OCI-M1 (cell line): Measurements from ENCODE around the gene DUSP1.
A peak's percentile ranks its signal among the peaks of the same experiment; 100 is the strongest.
"Not testable (repeated sequence)": the region's sequence is repeated elsewhere in the genome, so short reads cannot be mapped to it uniquely, and the experiment has no call there.

Experiments used
- DNase-seq: peaks from one replicate; lab custom pipeline; 2025; lab: John Stamatoyannopoulos, UW

The DUSP1 gene, protein sequence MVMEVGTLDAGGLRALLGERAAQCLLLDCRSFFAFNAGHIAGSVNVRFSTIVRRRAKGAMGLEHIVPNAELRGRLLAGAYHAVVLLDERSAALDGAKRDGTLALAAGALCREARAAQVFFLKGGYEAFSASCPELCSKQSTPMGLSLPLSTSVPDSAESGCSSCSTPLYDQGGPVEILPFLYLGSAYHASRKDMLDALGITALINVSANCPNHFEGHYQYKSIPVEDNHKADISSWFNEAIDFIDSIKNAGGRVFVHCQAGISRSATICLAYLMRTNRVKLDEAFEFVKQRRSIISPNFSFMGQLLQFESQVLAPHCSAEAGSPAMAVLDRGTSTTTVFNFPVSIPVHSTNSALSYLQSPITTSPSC

GRCh38 chr5:172770675-172771438 is at the start of gene DUSP1:
DUSP1 (minus strand) TSS chr5:172771195; CDS start chr5:172770952, 243 bp downstream.
- DNase-seq, result peak; percentile 97

- no peak for DNase-seq
Measured at GRCh38 chr5:172820046-172820767, 49.2 kb upstream of the DUSP1 start.

DNA sequence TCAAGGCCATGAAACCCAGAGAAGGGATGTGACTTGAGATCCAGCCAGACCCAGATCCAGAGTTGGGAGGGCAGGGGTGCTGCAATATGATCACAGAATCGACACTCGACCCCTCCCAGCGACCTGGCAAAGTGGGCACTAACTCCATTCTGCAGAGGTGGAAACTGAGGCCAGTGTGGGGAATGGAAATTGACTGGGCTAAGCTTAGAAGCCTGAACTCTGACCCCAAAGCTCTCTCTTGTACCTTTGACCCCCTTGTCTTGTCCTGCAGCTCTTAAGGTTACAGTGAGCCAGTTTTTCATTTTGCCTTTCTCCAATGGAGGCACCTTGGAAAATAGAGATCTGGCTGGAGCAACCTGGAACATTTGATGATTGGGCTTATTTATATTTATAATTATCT is 48.6 kb upstream of the DUSP1 start:
- no peak for DNase-seq

DNA sequence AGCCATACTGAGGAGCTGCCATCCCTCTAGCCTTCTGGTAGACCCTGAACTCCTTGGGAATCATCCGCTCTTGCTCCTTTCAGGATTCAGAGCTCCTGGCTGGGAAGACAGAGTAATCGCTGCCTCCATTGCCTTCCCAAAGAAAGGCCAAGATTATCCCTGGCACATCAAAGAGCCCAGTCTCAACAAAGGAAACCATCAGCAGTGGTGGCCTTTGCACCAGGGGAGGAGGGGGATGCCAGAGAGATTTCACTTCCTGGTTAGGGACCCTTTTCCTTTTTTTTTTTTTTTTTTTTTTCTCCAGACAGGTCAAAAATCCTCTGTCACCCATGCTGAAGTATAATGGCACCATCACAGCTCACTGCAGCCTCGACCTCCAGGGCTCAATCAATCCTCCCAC is 47.1 kb upstream of the DUSP1 start:
- DNase-seq, result no peak

GRCh38 chr5:172817664-172818063 is 46.7 kb upstream of the DUSP1 start:
- no peak for DNase-seq

- peak; percentile 12 for DNase-seq
Measured at GRCh38 chr5:172816925-172817562, 46.0 kb upstream of the DUSP1 start.

DNA sequence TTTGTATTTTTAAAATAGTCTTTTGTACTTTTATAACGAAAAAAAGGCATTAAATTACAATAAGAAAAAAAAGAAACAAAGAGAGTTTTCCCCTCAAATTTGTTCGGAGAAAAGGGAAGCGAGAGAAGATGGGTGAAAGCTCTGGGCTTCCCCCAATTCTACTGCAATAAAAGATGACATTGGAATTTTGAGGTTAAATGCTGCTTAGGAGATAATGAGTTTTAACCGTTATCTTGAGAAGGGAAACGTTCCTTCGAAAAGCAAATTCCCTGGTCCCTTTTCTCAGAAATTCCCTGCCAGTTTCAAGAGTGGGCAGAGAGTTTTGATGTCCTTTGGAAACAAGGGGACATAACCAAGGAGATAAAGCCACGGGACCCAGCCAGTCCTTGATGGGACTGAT is 44.6 kb upstream of the DUSP1 start:
- peak; percentile 51 for DNase-seq

DNA sequence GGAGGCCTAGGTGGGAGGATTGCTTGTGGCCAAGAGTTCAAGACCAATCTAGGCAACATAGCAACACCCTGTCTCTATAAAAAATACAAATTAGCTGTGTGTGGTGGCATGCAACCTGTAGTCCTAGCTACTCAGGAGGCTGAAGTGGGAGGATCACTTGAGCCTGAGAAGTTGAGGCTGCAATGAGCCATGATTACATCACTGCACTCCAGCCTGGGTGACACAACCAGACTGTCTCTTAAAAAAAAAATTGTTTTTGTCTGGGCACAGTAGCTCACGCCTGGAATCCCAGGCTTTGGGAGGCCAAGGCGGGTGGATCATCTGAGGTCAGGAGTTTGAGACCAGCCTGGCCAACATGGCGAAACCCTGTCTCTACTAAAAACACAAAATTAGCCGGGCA is 40.0 kb upstream of the DUSP1 start:
- DNase-seq, result not testable (repeated sequence)

GRCh38 chr5:172809774-172810173 is 38.8 kb upstream of the DUSP1 start:
- no peak for DNase-seq

- no peak for DNase-seq
Measured at GRCh38 chr5:172807766-172808311, 36.8 kb upstream of the DUSP1 start.

- DNase-seq, result peak; percentile 93
Measured at GRCh38 chr5:172806897-172807672, 36.1 kb upstream of the DUSP1 start.

- no peak for DNase-seq
Measured at GRCh38 chr5:172805736-172806255, 34.8 kb upstream of the DUSP1 start.

- DNase-seq, result no peak
Measured at GRCh38 chr5:172805018-172805683, 34.2 kb upstream of the DUSP1 start.

DNA sequence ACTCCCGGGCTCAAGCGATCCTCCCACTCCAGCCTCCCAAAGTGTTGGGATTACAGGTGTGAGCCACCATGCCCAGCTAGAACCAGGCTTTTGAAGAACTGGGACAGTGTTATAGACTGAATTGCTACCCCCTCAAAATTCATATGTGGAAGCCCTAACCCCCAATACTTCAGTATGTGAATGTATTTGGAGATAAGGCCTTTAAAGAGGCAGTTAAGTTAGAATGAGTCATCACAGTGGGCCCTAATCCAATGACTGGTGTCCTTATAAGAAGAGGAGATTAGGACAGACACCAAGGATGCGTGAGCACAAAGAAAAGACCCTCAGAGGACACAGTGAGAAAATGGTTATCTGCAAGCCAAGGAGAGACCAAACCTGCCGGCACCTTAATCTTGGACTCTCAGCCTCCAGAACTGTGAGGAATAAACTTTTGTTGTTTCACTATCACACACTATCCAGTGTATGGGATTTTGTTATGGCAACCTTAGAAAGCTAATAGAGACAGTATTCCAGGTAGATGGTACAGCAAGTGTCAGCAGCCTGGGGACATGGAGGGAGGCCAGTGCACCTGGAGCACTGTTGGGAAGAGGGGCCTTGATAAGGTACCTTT is 31.7 kb upstream of the DUSP1 start:
- DNase-seq, result peak; percentile 85

DNA sequence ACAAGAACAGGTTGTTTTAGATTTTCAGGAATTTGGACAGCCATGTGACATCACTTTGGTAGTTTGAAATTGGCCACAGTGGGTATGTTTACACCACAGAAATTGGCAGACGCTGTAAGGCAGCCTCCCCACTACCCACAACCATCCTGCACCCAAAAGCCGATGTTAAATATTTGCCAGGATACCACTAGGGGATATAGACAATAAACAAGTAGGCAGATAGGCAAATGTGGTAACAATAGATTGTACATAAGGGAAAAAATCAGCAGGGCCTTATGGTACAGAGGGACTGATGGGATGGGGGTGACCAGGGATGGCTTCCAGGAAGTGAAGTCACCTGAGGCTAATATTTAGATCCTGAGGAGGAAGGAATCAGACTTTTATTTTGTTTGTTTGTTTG is 31.1 kb upstream of the DUSP1 start:
- peak; percentile 57 for DNase-seq

DNA sequence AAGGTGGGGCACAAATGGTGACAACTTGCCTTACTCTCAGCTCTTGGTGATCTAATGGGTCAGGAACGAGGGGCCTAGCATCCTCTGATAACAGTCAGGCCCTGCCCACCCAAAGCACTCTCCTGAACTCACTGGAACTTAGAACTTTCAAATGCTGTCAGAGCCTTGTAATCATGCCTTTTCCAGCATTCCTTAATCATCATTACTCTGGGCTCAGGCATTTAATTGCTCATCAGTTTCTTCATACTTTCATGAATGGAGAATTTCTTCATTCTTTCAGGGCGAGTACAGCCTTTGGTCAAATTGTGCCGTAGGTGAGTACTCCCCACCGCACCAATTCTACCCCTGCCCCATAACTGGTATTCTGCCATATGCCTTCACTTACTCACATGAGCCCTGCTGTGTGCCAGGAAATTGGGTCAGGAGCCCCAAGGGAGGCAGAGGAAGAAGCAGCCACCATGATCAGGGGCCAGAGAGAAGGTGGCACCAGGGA is 30.2 kb upstream of the DUSP1 start:
- no peak for DNase-seq

- no peak for DNase-seq
Measured at GRCh38 chr5:172800088-172800551, 29.1 kb upstream of the DUSP1 start.

DNA sequence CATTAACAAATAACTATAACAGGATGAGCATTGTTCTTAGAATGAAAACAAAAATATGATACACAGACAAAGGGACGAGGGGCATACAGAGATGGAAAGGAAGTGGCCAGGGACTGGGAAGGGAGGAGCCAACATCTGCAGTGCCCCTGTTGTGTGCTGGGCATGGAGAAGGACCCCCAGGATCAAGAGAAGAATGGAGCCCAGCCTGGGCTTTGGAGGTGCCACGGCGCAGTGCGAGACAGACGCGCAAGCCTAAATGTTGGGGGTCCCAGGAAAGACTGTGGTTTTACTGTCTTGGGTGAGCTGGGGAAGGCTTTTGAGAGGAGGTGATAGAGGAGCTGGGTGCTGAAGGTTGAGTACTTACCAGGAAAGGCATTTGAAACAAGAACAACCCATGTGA is 28.4 kb upstream of the DUSP1 start:
- no peak for DNase-seq

- DNase-seq, result peak; percentile 76
Measured at GRCh38 chr5:172798422-172799215, 27.6 kb upstream of the DUSP1 start.
